KMS-11 (cell line): ENCODE measurements around the gene TEAD1.

Source experiments
- H2AFZ ChIP-seq: fragments of 200-600 bp; sonication (generic); 2 replicates; pipeline ENCODE4 v1.6.1; 2016; ENCODE audit warnings: antibody characterized with exemption, mixed run types, low read depth
- H3K27ac ChIP-seq: fragments of 200-600 bp; sonication (generic); 2 replicates; pipeline ENCODE4 v1.6.1; 2016; ENCODE audit warnings: mild to moderate bottlenecking, mixed run types
- H3K27me3 ChIP-seq: fragments of 200-600 bp; sonication (generic); 2 replicates; pipeline ENCODE4 v1.6.1; 2017; ENCODE audit warnings: mild to moderate bottlenecking, low read depth, mixed run types, moderate library complexity; ENCODE audit not compliant: insufficient read depth
- H3K36me3 ChIP-seq: fragments of 200-600 bp; sonication (generic); 2 replicates; pipeline ENCODE4 v1.6.1; 2017; ENCODE audit warnings: mild to moderate bottlenecking, mixed run types; ENCODE audit not compliant: insufficient read depth
- H3K4me1 ChIP-seq: fragments of 200-600 bp; sonication (generic); 2 replicates; pipeline ENCODE4 v1.6.1; 2016; ENCODE audit warnings: mild to moderate bottlenecking, low read depth, mixed run types; ENCODE audit not compliant: poor library complexity, severe bottlenecking
- H3K4me2 ChIP-seq: fragments of 200-600 bp; sonication (generic); 2 replicates; pipeline ENCODE4 v1.7.0; 2016; ENCODE audit warnings: mild to moderate bottlenecking, mixed run types
- H3K4me3 ChIP-seq: fragments of 200-600 bp; sonication (generic); IDR thresholded peaks from 2 replicates; pipeline ENCODE4 v1.6.1; 2017; ENCODE audit warnings: low read depth, low read length, mixed read lengths; ENCODE audit not compliant: insufficient read depth
- H3K79me2 ChIP-seq: fragments of 200-600 bp; sonication (generic); 2 replicates; pipeline ENCODE4 v1.6.1; 2016; ENCODE audit warnings: low read depth, mixed run types; ENCODE audit not compliant: insufficient read depth
- H3K9ac ChIP-seq: fragments of 200-600 bp; sonication (generic); 2 replicates; pipeline ENCODE4 v1.6.1; 2016; ENCODE audit warnings: mild to moderate bottlenecking, mixed run types
- H4K20me1 ChIP-seq: fragments of 200-600 bp; sonication (generic); 2 replicates; pipeline ENCODE4 v1.6.1; 2016; ENCODE audit warnings: mild to moderate bottlenecking, mixed run types; ENCODE audit not compliant: insufficient read depth
- CTCF ChIP-seq: fragments of 200-600 bp; sonication (generic); conservative IDR thresholded peaks from 2 replicates; pipeline ENCODE4 v1.6.1; 2017; ENCODE audit warnings: low read depth, mild to moderate bottlenecking, antibody characterized with exemption, low read length, moderate library complexity, mixed read lengths

Gene TEAD1

DNA sequence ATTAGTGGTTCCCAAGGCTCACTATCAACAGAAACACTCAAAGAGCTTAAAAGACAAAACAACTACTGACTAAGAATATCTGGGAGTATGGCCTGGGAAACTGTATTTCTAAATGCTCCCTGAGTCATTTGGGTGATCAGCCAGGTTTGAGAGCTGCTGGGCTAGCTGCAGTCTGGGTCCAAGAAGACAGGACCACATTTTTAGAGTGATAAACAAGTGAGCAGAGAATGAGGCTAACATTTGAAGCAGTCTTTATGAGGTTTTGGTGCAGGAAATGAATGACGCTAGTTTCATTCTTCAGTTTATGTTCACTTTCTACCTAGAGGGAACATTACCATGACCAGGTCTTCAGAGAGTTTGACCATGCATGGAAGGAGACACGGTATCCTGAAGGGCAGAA is 97.7 kb downstream of the TEAD1 start:
- TF ChIP-seq CTCF = no peak
- no peak overlapping the region for H3K9ac ChIP-seq

GRCh38 chr11:12772324-12772723 is 98.1 kb downstream of the TEAD1 start:
- H3K27me3 ChIP-seq = no peaks in the 10 kb centered on the region
- H2AFZ ChIP-seq = no peak overlapping the region
- H3K4me3 ChIP-seq = no peak overlapping the region
- TF ChIP-seq CTCF = no peak
- H3K36me3 ChIP-seq = 0 out of 2 replicates have a peak, but pooled peaks cover 2% of the 10 kb centered on the region
- H3K4me2 ChIP-seq = no peak overlapping the region
- peaks cover 48% of the 10 kb centered on the region for H3K4me1 ChIP-seq
- H3K27ac ChIP-seq = no peak overlapping the region
- H4K20me1 ChIP-seq = peaks cover 6% of the 10 kb centered on the region
- H3K9ac ChIP-seq = no peak overlapping the region
- peaks cover 47% of the 10 kb centered on the region; the same call in 1 of the 2 replicates for H3K79me2 ChIP-seq

More for the DNA sequence above, 97.7 kb downstream of the TEAD1 start:
- H3K27ac ChIP-seq = no peak overlapping the region
- no peak overlapping the region for H2AFZ ChIP-seq
- peaks cover 51% of the 10 kb centered on the region; the same call in 1 of the 2 replicates for H3K79me2 ChIP-seq
- H4K20me1 ChIP-seq = peaks cover 6% of the 10 kb centered on the region
- no peak overlapping the region for H3K4me2 ChIP-seq
- H3K27me3 ChIP-seq = no peaks in the 10 kb centered on the region
- H3K4me1 ChIP-seq = peaks cover 48% of the 10 kb centered on the region
- no peak overlapping the region for H3K4me3 ChIP-seq
- H3K36me3 ChIP-seq = 0 out of 2 replicates have a peak, but pooled peaks cover 4% of the 10 kb centered on the region

GRCh38 chr11:12773591-12773990 is 99.4 kb downstream of the TEAD1 start:
- no peak for TF ChIP-seq CTCF
- peaks cover 6% of the 10 kb centered on the region for H4K20me1 ChIP-seq
- H3K4me3 ChIP-seq = no peak overlapping the region
- no peak overlapping the region for H3K4me2 ChIP-seq
- peaks cover 37% of the 10 kb centered on the region for H3K4me1 ChIP-seq
- H3K36me3 ChIP-seq = no peaks in the 10 kb centered on the region
- no peak overlapping the region for H2AFZ ChIP-seq
- H3K79me2 ChIP-seq = peaks cover 48% of the 10 kb centered on the region; the same call in 1 of the 2 replicates
- H3K27ac ChIP-seq = no peak overlapping the region
- H3K27me3 ChIP-seq = no peaks in the 10 kb centered on the region
- no peak overlapping the region for H3K9ac ChIP-seq

GRCh38 chr11:12775955-12776354 is 101.7 kb downstream of the TEAD1 start:
- H3K79me2 ChIP-seq = peaks cover 35% of the 10 kb centered on the region; the same call in 1 of the 2 replicates
- H3K36me3 ChIP-seq = no peaks in the 10 kb centered on the region
- peaks cover 6% of the 10 kb centered on the region; the same call in 1 of the 2 replicates for H4K20me1 ChIP-seq
- no peak for TF ChIP-seq CTCF
- H3K4me1 ChIP-seq = peaks cover 25% of the 10 kb centered on the region
- H3K27ac ChIP-seq = no peak overlapping the region
- H3K4me3 ChIP-seq = no peak overlapping the region
- H3K9ac ChIP-seq = no peak overlapping the region
- no peaks in the 10 kb centered on the region for H3K27me3 ChIP-seq
- H2AFZ ChIP-seq = no peak overlapping the region
- no peak overlapping the region for H3K4me2 ChIP-seq
